GM21619 (cell line): ENCODE data around the gene SLC22A5.
"Not testable (repeated sequence)": the region's sequence is repeated elsewhere in the genome, so short reads cannot be mapped to it uniquely, and the experiment has no call there.

Experiments used
- ATAC-seq: cut with Tn5 transposase; IDR thresholded peaks from one replicate; pipeline ENCODE4 v1.9.1; 2021; ENCODE audit not compliant: unreplicated experiment

Gene SLC22A5

GRCh38 chr5:132387640-132388117 lies 18.2 kb downstream of the SLC22A5 start:
- ATAC-seq, result no peak

DNA sequence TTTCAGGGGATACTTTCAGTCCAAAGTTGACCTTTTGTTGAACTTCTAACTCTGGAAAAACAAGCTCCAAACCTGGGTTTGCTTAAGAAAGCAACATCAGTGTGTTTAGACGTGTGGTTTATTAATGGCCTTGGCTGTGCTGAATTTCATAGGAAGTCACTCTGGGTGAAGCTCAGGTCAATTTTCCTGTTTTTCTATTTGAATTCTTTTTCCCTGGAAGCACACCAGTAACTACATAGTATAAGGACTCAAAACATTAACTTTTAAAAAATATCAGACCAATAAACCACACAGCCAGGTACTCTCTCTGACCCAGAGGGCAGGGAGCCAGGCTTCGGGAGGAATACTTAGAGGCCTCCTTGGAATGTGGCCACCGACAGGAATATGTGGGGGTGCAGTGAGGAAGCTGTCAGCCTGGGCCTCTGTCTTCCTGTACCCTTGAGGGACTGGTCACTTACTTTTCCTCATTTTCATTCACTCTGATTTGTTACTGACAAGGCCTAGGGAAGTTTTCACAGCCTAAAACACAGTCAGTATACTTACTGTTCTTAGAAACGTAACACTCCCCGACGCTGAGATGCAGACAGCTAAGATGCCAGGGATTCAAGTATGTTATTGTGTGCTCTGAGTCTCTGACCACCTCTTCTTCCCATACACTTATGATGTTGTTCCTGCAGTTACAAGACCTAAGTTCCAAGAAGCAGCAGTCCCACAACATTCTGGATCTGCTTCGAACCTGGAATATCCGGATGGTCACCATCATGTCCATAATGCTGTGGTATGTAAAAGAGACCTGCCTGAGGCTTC lies 18.9 kb downstream of the SLC22A5 start:
- no peak for ATAC-seq

- no peak for ATAC-seq
Observed at GRCh38 chr5:132389051-132389331, 19.5 kb downstream of the SLC22A5 start.

GRCh38 chr5:132389585-132390286 lies 20.2 kb downstream of the SLC22A5 start:
- no peak for ATAC-seq

DNA sequence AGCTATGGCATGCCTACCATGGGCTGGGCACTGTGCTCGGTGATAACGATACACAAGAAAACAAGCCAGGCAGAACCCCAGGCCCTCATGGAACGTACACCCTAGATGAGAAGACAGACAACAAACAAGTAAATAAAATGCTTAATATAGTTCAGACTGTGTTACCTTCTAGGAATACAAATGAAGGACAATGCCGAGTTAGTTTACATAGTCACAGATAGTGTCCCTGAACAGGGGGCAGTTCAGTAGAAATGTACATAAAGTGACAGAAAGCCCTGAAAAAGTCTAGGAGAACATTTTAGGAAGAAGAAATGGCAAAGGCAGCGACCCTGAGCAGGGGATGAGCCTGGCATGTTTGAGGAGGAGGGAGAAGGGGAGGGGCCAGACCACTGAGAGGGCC lies 21.7 kb downstream of the SLC22A5 start:
- ATAC-seq, result no peak

GRCh38 chr5:132391870-132392269 lies 22.4 kb downstream of the SLC22A5 start:
- no peak for ATAC-seq

- no peak for ATAC-seq
Observed at GRCh38 chr5:132392411-132392810, 22.9 kb downstream of the SLC22A5 start.

- no peak for ATAC-seq
Observed at GRCh38 chr5:132392978-132393825, 23.7 kb downstream of the SLC22A5 start.

DNA sequence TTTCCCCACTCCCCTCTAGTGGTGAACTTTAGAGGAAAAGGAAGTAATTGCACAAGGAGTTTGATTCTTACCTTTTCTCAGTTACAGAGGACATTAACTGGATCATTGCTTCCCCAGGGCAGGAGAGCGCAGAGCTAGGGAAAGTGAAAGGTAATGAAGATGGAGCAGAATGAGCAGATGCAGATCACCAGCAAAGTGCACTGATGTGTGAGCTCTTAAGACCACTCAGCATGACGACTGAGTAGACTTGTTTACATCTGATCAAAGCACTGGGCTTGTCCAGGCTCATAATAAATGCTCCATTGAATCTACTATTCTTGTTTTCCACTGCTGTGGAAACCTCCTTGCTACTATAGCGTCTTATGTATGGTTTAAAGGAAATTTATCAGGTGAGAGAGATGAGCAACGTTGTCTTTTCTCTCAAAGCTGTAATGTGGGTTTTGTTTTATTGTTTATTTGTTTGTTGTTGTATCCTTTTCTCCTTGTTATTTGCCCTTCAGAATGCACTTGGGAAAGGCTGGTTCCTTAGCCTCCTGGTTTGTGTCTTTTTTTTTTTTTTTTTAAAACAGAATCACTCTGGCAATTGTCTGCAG lies 25.3 kb downstream of the SLC22A5 start:
- ATAC-seq, result peak; percentile 93

DNA sequence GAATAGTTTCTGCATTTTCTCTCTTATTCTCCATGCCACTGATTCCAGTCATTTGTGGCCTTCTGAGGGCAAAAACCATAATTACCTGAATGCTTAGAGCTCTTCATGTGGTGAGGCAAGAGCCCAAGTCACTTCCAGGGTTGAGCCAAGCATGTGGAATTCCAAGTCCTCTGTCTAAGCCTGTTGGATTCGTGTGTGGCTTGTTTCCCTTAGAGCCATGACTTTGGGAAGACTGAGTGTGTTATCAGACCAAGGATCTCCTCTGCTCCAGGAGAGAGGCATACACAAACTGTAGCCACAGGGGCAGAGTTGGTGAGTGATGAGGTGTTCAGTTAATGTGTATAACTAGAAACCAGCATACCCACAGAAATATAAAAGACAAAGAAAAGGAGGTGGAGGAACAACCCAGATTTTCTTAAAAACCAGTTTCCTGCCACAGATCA lies 27.1 kb downstream of the SLC22A5 start:
- no peak for ATAC-seq

DNA sequence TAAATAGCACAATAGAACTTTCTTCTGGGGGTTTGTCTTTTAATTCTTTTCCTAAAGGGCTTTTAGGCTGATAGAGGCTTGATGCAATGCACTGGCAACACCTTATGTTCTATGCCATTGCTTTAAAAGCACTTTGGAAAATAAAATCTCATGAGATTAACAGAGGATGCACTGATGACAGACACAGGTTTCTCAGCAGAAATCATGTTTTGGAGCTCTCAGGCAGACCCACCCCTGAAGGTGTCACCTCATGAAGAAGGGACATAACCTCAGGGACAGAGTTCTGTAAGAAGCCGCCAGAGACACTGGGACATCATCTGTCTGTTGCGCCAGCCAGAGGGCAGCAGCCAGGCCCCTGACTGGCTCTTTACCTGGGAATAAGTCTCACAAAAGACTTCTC lies 27.7 kb downstream of the SLC22A5 start:
- no peak for ATAC-seq

DNA sequence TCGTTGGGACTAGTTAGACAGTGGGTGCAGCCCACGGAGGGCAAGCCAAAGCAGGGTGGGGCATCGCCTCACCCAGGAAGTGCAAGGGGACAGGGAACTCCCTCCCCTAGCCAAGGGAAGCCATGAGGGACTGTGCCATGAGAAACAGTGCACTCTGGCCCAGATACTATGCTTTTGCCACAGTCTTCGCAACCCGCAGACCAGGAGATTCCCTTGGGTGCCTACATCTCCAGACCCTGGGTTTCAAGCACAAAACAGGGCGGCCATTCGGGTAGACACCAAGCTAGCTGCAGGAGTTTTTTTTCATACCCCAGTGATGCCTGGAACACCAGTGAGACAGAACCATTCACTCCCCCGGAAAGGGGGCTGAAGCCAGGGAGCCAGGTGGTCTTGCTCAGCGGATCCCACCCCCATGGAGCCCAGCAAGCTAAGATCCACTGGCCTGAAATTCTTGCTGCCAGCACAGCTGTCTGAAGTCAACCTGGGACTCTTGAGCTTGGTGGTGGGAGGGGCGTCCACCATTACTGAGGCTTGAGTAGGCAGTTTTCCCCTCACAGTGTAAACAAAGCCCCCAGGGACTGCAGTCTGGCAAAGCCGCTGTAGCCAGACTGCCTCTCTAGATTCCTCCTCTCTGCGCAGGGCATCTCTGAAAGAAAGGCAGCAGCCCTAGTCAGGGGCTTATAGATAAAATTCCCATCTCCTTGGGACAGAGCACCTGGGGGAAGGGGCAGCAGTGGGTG lies 28.6 kb downstream of the SLC22A5 start:
- not testable (repeated sequence) for ATAC-seq

GRCh38 chr5:132404041-132404440 lies 34.5 kb downstream of the SLC22A5 start:
- not testable (repeated sequence) for ATAC-seq

GRCh38 chr5:132405646-132406045 lies 36.1 kb downstream of the SLC22A5 start:
- no peak for ATAC-seq

GRCh38 chr5:132406144-132406783 lies 36.8 kb downstream of the SLC22A5 start:
- no peak for ATAC-seq

DNA sequence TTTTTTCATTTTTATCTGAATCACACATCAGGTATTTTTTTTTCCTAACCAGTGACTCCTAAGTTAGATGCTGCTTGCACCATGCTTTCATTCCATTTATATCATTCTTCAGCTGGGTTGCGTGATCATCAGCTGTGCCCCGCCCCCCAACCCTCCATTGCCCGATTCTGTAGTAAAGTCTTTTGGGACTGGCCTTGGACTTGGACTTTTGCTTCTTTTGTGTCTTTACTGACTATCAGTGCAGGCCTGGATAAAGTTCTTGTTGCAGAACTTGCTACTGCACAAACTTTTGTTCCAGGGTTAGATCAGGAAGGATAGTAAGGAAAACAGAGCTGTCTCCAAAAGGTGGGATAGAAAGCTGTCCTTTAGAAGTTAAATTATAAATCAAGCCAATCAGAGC lies 38.5 kb downstream of the SLC22A5 start:
- no peak for ATAC-seq

DNA sequence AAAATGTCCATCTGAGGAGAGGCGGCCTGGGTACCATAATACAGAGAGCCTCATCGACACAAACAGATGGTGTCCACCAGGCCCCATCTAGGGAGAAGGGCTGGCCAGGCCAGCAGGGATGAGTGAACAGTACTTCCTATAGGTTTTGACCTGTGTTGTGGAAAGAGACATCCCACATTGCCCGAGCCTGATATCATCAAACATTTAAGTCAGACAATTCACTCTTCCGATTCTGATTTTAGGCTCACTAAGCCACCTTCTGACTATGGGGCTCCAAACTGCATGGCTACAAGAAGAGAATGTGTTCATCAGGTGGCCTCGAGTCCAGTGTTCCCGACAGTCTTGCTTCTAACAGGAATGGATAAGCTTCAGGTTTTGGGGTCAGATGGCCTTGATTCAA lies 38.9 kb downstream of the SLC22A5 start:
- ATAC-seq, result no peak

DNA sequence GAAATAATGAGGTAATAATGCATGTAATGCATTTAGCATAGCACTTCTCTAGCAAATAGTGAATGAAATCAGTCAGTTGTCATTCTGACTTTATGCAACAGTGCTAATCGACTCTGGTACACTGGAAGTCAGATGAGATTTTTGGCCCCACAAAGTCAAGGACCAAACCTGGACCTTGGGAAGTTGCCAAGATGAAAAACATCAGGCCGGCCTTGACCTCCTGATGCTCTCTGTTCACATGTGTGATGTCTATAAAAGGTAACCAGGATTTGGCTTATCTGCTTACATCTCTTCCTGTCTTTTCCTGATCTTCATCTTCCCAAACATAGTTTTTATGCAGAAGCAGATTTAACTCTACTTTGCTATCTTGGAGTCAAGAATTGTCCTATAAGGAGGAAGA lies 39.5 kb downstream of the SLC22A5 start:
- no peak for ATAC-seq

DNA sequence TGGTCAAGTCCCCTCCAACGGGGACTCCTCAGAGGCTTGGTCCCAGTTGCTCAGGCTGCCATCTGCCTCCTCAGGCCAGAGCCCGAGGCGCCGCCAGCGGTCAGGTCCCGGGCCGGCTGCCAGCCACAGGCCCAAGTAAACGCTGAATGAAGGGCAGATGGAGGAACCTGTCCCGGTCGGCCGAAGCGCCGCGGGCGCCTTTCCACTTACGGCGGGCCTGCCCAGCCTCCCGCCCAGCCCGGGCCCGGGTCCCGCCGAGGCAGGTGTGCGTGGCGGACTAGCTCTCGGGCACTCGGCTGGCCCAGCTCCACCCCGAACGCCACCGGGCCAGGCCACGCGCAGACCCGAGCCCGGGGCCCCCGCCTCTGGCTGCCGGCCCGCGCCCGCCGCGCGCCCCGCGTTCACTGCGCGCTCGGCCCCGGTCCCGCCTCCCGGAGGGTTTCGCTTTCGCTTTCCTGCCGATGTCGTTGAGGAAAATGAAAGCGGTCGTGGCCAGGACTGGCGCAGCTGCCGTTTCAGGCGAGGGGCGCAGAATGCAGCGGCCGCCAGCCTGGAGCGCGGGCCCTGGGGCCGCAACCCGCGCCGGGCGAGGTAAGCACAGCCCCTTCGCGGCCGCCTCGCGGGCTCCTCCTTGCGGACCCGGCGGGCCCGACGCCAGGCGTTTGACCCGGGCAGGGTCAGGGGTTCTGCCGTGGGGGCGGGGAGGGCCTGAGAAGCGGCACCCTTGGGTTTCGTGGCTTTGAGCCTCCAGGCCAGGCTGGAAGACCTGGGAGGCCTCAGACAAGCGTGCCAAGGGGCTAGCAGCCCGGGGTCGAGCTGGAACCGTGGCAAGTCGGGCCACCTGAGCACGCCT lies 41.2 kb downstream of the SLC22A5 start:
- ATAC-seq, result peak; percentile 59
